GM12878 (cell line): Measurements from ENCODE around the gene RHOBTB1. TPM values are rescaled to one million over a fixed set of nuclear protein-coding genes. Genes with fewer than 3 reads are reported as not detected.

ENCODE experiments used
- ATAC-seq: fragments of 200-7000 bp; cut with Tn5 transposase; 3 replicates; pipeline ENCODE4 v1.9.1; 2020; ENCODE audit warnings: mild to moderate bottlenecking, moderate library complexity
- BruUV-seq: library from RNA; stranded (reverse); fragments of 400-500 nt; replicated peaks from 2 replicates; lab custom pipeline; 2021; lab: Mats Ljungman, UMichigan
- CTCF ChIA-PET: fragments of 300-600 bp; sonication (Branson Sonifier 250); formaldehyde crosslinking; extraction: SDS; loops from one replicate; lab custom pipeline; 2021; ENCODE audit warnings: inconsistent platforms; lab: Yijun Ruan, JAX
- POLR2A ChIA-PET: fragments of 350-600 bp; formaldehyde crosslinking; extraction: SDS; loops from one replicate; lab custom pipeline; 2021; ENCODE audit warnings: inconsistent platforms; lab: Charles Lee
- RAD21 ChIA-PET: fragments of 300-600 bp; sonication (Branson Sonifier 250); formaldehyde crosslinking; loops from one replicate; lab custom pipeline; 2023; ENCODE audit warnings: antibody characterized with exemption; ENCODE audit not compliant: unreplicated experiment; lab: Charles Lee
- SMC1A ChIA-PET: fragments of 300-600 bp; sonication (Branson Sonifier 250); formaldehyde crosslinking; loops from one replicate; lab custom pipeline; 2023; ENCODE audit not compliant: unreplicated experiment, uncharacterized antibody; lab: Charles Lee
- DNase-seq: peaks from one replicate; pipeline ENCODE4 v3.0.0-alpha.2; 2011; ENCODE audit warnings: low read depth, low spot score
- FAIRE-seq: peaks from 3 replicates; lab custom pipeline; 2011; peaks lifted over from hg19 to GRCh38; lab: Jason Lieb, UNC
- H2AFZ ChIP-seq: 2 replicates; pipeline ENCODE4 v1.6.0; 2011; ENCODE audit warnings: low read depth, low read length, control low read depth; ENCODE audit not compliant: control insufficient read depth
- H3K27ac ChIP-seq: 2 replicates; pipeline ENCODE4 v1.5.1; 2011; ENCODE audit warnings: control low read depth; ENCODE audit not compliant: control insufficient read depth, insufficient read depth
- H3K27me3 ChIP-seq, 2 experiments: replicated peaks in 1 of 2; 2 replicates each; pipeline versions ENCODE4 v1.6.0 to v1.6.1; 2011; ENCODE audit warnings: low read length in 1 of 2; ENCODE audit not compliant: control insufficient read depth in 2 of 2, insufficient read depth in 2 of 2
- H3K36me3 ChIP-seq, 2 experiments: 2 replicates each; pipeline ENCODE4 v1.5.1; 2011; ENCODE audit warnings: low read length in 1 of 2; ENCODE audit not compliant: control insufficient read depth in 2 of 2, insufficient read depth in 2 of 2
- H3K4me1 ChIP-seq: 2 replicates; pipeline ENCODE4 v1.6.1; 2011; ENCODE audit warnings: mild to moderate bottlenecking, low read length, moderate library complexity, mixed read lengths; ENCODE audit not compliant: control insufficient read depth, insufficient read depth
- H3K4me2 ChIP-seq: 2 replicates; pipeline ENCODE4 v1.6.0; 2011; ENCODE audit warnings: control low read depth; ENCODE audit not compliant: control insufficient read depth, insufficient read depth
- H3K4me3 ChIP-seq: fragments of 200-600 bp; sonication (generic); 2 replicates; pipeline ENCODE4 v1.5.1; 2016
- H3K79me2 ChIP-seq: 2 replicates; pipeline ENCODE4 v1.6.0; 2011; ENCODE audit warnings: low read length; ENCODE audit not compliant: control insufficient read depth, insufficient read depth
- H3K9ac ChIP-seq: 2 replicates; pipeline ENCODE4 v1.8.0; 2011; ENCODE audit warnings: low read length, control low read depth, mixed read lengths; ENCODE audit not compliant: control insufficient read depth, insufficient read depth
- H3K9me3 ChIP-seq: replicated peaks from 3 replicates; pipeline ENCODE4 v1.5.1; 2011; ENCODE audit warnings: mild to moderate bottlenecking, low read length; ENCODE audit not compliant: control insufficient read depth, insufficient read depth
- H4K20me1 ChIP-seq: 2 replicates; pipeline ENCODE4 v1.6.0; 2011; ENCODE audit not compliant: control insufficient read depth, insufficient read depth
- ATF7 ChIP-seq: fragments of 450-650 bp; IDR thresholded peaks from 2 replicates; pipeline ENCODE4 v1.6.1; 2016; ENCODE audit warnings: low read depth, mild to moderate bottlenecking
- CREB1 ChIP-seq: IDR thresholded peaks from 2 replicates; pipeline ENCODE4 v1.6.1; 2012; ENCODE audit warnings: low read depth, mild to moderate bottlenecking, inconsistent platforms
- KLF5 ChIP-seq: fragments of 450-650 bp; IDR thresholded peaks from 2 replicates; pipeline ENCODE4 v1.6.1; 2014; ENCODE audit warnings: mild to moderate bottlenecking; ENCODE audit not compliant: partially characterized antibody
- MYC ChIP-seq: IDR thresholded peaks from 2 replicates; pipeline ENCODE4 v1.6.1; 2011; ENCODE audit warnings: mild to moderate bottlenecking, low read length, moderate library complexity, inconsistent platforms; ENCODE audit not compliant: insufficient read depth, insufficient replicate concordance, insufficient read length, severe bottlenecking
- NBN ChIP-seq: fragments of 450-650 bp; IDR thresholded peaks from 2 replicates; pipeline ENCODE4 v1.6.1; 2016
- PAX8 ChIP-seq: fragments of 450-650 bp; IDR thresholded peaks from 2 replicates; pipeline ENCODE4 v1.6.1; 2017; ENCODE audit warnings: mild to moderate bottlenecking, moderate library complexity
- RELA ChIP-seq: fragments of 450-650 bp; IDR thresholded peaks from 2 replicates; pipeline ENCODE4 v1.8.0; 2014; ENCODE audit warnings: borderline replicate concordance; ENCODE audit not compliant: partially characterized antibody
- SMAD5 ChIP-seq: IDR thresholded peaks from 2 replicates; pipeline ENCODE4 v1.6.1; 2016; ENCODE audit warnings: antibody characterized with exemption, low read depth
- SPI1 ChIP-seq: IDR thresholded peaks from 2 replicates; pipeline ENCODE4 v1.6.1; 2011; ENCODE audit warnings: low read depth, mild to moderate bottlenecking, low read length, moderate library complexity, borderline replicate concordance; ENCODE audit not compliant: insufficient read depth
- SUZ12 ChIP-seq: fragments of 200-600 bp; sonication (generic); IDR thresholded peaks from one replicate; pipeline ENCODE4 v1.6.1; 2018; ENCODE audit warnings: antibody characterized with exemption, mild to moderate bottlenecking; ENCODE audit not compliant: unreplicated experiment
- WGBS: methylation state at CpG from one replicate; pipeline ENCODE4 v1.1.6; 2016; ENCODE audit warnings: low lambda C conversion rate; ENCODE audit not compliant: insufficient replicate concordance, insufficient coverage; ENCODE audit errors: missing lambda C conversion rate; 5-methylcytosine and 5-hydroxymethylcytosine counted together
- in situ Hi-C: fragments of 300-500 bp; cut with MboI; formaldehyde crosslinking; loops from 9 replicates; pipeline ENCODE4 v1.14.3; 2018; ENCODE audit warnings: mixed read lengths
- intact Hi-C: fragments of 100-400 bp; cut with micrococcal nuclease; formaldehyde crosslinking; loops from one replicate; pipeline ENCODE4 v1.14.2; 2022; ENCODE audit not compliant: unreplicated experiment
- polyA plus RNA-seq, 11 experiments: library from polyadenylated mRNA; depleted of rRNA in 4 of 11; unstranded in 6 of 11; stranded (reverse) in 5 of 11; fragments of >200 nt; fragmentation: Nextera tagmentation in 4 of 11; fragmentation: Illumina TruSeq in 1 of 11; extraction: Ambion mirVana in 4 of 11; extraction: Trizol in 1 of 11; gene quantifications; 1 replicate in 1 of 11; 2 replicates in 10 of 11; pipeline versions ENCODE4 v1.2.1 to v1.2.3, GENCODE V29; 2011 to 2016; ENCODE audit warnings: inconsistent platforms in 2 of 11, missing spikeins in 2 of 11, low read depth in 1 of 11
- total RNA-seq, 4 experiments: library from RNA; depleted of rRNA in 3 of 4; stranded (reverse); fragments of >200 nt in 3 of 4; fragmentation: Illumina TruSeq in 1 of 4; extraction: Trizol in 1 of 4; gene quantifications; 2 replicates each; pipeline versions ENCODE4 v1.2.1 to v1.2.3, GENCODE V29; 2013 to 2021
- TF ChIP-seq, protein P1 (sequence below): IDR thresholded peaks from 2 replicates; pipeline ENCODE4 v1.6.1; 2012; ENCODE audit warnings: mild to moderate bottlenecking, low read depth, low read length
- TF ChIP-seq, protein P2 (sequence below): fragments of 450-650 bp; IDR thresholded peaks from 2 replicates; pipeline ENCODE4 v1.6.1; 2017; ENCODE audit warnings: mild to moderate bottlenecking, moderate library complexity

RHOBTB1 gene
- total and polyA plus RNA-seq, 10 of the 15 experiments (the other 5 are each of a cell fraction or from before 2014, with no cell fraction given), result not detected

DNA sequence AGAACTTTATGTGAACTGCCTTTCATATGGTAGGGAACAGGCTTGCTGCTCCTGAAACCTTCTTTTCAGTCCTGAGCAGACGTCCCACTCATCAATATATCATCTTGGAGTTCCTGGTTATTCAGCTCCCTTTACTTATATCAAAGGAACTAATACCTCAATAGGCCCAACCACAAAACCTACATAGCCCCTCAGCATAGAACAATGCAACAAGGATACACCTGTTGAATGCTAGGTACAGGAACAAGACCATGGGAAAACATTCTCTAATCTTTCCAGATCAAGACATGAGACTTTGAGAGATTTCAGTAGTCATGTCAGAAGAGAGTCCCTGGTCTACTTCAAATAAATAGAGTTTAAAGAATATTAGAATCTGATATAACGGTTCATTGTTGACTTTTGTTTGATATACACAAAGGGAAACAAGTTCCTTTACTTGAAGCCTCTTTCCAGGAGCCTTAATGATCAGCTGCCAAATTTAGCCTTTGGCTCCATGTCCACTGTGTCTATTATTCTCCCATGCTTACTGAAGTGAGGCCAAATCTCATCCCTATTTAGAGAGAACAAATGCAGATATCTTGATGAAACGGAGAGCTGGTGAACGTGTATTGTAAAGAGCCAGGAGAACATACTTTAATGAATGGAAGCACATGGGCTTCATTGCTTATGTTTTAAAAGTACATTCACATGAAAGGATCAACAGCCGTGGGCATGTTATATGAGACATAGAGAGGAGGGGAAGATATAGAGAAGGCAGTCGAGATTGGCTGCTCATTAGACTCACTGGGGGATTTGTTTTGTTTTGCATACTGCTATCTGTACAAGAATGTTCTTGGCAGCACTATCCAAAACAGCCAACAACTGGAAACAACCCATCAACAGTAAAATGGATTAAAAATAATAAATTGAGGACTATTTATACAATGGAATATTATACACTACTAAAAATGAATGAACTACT lies 9.5 kb downstream of the RHOBTB1 start:
- Histone ChIP-seq H3K4me1 (no peaks in the 10 kb centered on the region), H3K9ac (no peak overlapping the region), H3K4me3 (no peak overlapping the region), H3K36me3 (no peaks in the 10 kb centered on the region), H3K4me2 (no peak overlapping the region), H3K27ac (no peak overlapping the region), H3K27me3 (no peaks in the 10 kb centered on the region; a peak in 1 of 4 replicates), H3K79me2 (no peaks in the 10 kb centered on the region), H4K20me1 (no peaks in the 10 kb centered on the region), H3K9me3 (no peaks in the 10 kb centered on the region), H2AFZ (no peak overlapping the region)
- ATAC-seq (no peak), FAIRE-seq (no peak), DNase-seq (no peak)
- intact Hi-C loops, result no loop called here
- TF ChIP-seq ATF7 (no peak), RELA (no peak), SPI1 (no peak), SMAD5 (no peak), KLF5 (no peak), PAX8 (no peak), SUZ12 (no peak), NBN (no peak), MYC (no peak), CREB1 (no peak)
- TF ChIP-seq, protein P1, sequence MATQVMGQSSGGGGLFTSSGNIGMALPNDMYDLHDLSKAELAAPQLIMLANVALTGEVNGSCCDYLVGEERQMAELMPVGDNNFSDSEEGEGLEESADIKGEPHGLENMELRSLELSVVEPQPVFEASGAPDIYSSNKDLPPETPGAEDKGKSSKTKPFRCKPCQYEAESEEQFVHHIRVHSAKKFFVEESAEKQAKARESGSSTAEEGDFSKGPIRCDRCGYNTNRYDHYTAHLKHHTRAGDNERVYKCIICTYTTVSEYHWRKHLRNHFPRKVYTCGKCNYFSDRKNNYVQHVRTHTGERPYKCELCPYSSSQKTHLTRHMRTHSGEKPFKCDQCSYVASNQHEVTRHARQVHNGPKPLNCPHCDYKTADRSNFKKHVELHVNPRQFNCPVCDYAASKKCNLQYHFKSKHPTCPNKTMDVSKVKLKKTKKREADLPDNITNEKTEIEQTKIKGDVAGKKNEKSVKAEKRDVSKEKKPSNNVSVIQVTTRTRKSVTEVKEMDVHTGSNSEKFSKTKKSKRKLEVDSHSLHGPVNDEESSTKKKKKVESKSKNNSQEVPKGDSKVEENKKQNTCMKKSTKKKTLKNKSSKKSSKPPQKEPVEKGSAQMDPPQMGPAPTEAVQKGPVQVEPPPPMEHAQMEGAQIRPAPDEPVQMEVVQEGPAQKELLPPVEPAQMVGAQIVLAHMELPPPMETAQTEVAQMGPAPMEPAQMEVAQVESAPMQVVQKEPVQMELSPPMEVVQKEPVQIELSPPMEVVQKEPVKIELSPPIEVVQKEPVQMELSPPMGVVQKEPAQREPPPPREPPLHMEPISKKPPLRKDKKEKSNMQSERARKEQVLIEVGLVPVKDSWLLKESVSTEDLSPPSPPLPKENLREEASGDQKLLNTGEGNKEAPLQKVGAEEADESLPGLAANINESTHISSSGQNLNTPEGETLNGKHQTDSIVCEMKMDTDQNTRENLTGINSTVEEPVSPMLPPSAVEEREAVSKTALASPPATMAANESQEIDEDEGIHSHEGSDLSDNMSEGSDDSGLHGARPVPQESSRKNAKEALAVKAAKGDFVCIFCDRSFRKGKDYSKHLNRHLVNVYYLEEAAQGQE, result no peak
- TF ChIP-seq, protein P2, sequence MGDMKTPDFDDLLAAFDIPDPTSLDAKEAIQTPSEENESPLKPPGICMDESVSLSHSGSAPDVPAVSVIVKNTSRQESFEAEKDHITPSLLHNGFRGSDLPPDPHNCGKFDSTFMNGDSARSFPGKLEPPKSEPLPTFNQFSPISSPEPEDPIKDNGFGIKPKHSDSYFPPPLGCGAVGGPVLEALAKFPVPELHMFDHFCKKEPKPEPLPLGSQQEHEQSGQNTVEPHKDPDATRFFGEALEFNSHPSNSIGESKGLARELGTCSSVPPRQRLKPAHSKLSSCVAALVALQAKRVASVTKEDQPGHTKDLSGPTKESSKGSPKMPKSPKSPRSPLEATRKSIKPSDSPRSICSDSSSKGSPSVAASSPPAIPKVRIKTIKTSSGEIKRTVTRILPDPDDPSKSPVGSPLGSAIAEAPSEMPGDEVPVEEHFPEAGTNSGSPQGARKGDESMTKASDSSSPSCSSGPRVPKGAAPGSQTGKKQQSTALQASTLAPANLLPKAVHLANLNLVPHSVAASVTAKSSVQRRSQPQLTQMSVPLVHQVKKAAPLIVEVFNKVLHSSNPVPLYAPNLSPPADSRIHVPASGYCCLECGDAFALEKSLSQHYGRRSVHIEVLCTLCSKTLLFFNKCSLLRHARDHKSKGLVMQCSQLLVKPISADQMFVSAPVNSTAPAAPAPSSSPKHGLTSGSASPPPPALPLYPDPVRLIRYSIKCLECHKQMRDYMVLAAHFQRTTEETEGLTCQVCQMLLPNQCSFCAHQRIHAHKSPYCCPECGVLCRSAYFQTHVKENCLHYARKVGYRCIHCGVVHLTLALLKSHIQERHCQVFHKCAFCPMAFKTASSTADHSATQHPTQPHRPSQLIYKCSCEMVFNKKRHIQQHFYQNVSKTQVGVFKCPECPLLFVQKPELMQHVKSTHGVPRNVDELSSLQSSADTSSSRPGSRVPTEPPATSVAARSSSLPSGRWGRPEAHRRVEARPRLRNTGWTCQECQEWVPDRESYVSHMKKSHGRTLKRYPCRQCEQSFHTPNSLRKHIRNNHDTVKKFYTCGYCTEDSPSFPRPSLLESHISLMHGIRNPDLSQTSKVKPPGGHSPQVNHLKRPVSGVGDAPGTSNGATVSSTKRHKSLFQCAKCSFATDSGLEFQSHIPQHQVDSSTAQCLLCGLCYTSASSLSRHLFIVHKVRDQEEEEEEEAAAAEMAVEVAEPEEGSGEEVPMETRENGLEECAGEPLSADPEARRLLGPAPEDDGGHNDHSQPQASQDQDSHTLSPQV, result no peak
- 30% methylated on average over 6 of the region's 6 CpGs for WGBS
- CTCF ChIA-PET, result no interaction called here
- POLR2A ChIA-PET, result no interaction called here
- RAD21 ChIA-PET, result no interaction called here
- SMC1A ChIA-PET, result interaction anchor here (1.6 kb wide), 1 partner anchor 39 kb away, joined by 4 read pairs; no protein-coding TSS in a partner anchor
- in situ Hi-C loops, result no loop called here
- BruUV-seq, result no TSS peak
